ENCODE data around the gene C2CD4B.

C2CD4B gene

GRCh38 chr15:62124973-62125303 is 40.1 kb downstream of the C2CD4B start:
- TF ChIP-seq REST (IDR thresholded peaks at IDR 0.05; ENCODE audit: insufficient read depth in 1 of 2, low read depth in 2 of 2, low read length in 2 of 2) (no peak), POLR2AphosphoS5 (IDR thresholded peaks at IDR 0.05; ENCODE audit: low read depth, low read length) (no peak), SIN3A (IDR thresholded peaks at IDR 0.05; ENCODE audit: borderline replicate concordance, insufficient read depth, low read length) (no peak), TAF1 (IDR thresholded peaks at IDR 0.05; ENCODE audit: borderline replicate concordance, insufficient read depth, low read length) (no peak), FOXP2 (optimal IDR thresholded peaks at IDR 0.05; ENCODE audit: borderline replicate concordance, extremely low read depth, extremely low read length, insufficient read depth) (no peak)

GRCh38 chr15:62124176-62124972 is 40.7 kb downstream of the C2CD4B start:
- TF ChIP-seq FOXP2 (optimal IDR thresholded peaks at IDR 0.05; ENCODE audit: borderline replicate concordance, extremely low read depth, extremely low read length, insufficient read depth): peak; percentile 32
- TF ChIP-seq TAF1 (IDR thresholded peaks at IDR 0.05; ENCODE audit: borderline replicate concordance, insufficient read depth, low read length): no peak

GRCh38 chr15:62122249-62122648 is 42.8 kb downstream of the C2CD4B start:
- TF ChIP-seq SIN3A (IDR thresholded peaks at IDR 0.05; ENCODE audit: borderline replicate concordance, insufficient read depth, low read length): no peak
- no peak for TF ChIP-seq REST (IDR thresholded peaks at IDR 0.05; ENCODE audit: insufficient read depth in 1 of 2, low read depth in 2 of 2, low read length in 2 of 2)
- TF ChIP-seq POLR2AphosphoS5 (IDR thresholded peaks at IDR 0.05; ENCODE audit: low read depth, low read length): no peak
- no peak for TF ChIP-seq FOXP2 (optimal IDR thresholded peaks at IDR 0.05; ENCODE audit: borderline replicate concordance, extremely low read depth, extremely low read length, insufficient read depth)
- no peak for TF ChIP-seq TAF1 (IDR thresholded peaks at IDR 0.05; ENCODE audit: borderline replicate concordance, insufficient read depth, low read length)

- peak; percentile 6; the same call in 1 of the 2 replicates for TF ChIP-seq TAF1 (IDR thresholded peaks at IDR 0.05; ENCODE audit: borderline replicate concordance, insufficient read depth, low read length)
- no peak for TF ChIP-seq POLR2AphosphoS5 (IDR thresholded peaks at IDR 0.05; ENCODE audit: low read depth, low read length)
Measured at GRCh38 chr15:62121273-62122015, 43.6 kb downstream of the C2CD4B start.

GRCh38 chr15:62120776-62121175 is 44.3 kb downstream of the C2CD4B start:
- TF ChIP-seq FOXP2 (optimal IDR thresholded peaks at IDR 0.05; ENCODE audit: borderline replicate concordance, extremely low read depth, extremely low read length, insufficient read depth): no peak
- no peak for TF ChIP-seq POLR2AphosphoS5 (IDR thresholded peaks at IDR 0.05; ENCODE audit: low read depth, low read length)

GRCh38 chr15:62119874-62120273 is 45.2 kb downstream of the C2CD4B start:
- TF ChIP-seq REST (IDR thresholded peaks at IDR 0.05; ENCODE audit: insufficient read depth in 1 of 2, low read depth in 2 of 2, low read length in 2 of 2) (no peak), SIN3A (IDR thresholded peaks at IDR 0.05; ENCODE audit: borderline replicate concordance, insufficient read depth, low read length) (no peak), TAF1 (IDR thresholded peaks at IDR 0.05; ENCODE audit: borderline replicate concordance, insufficient read depth, low read length) (no peak), FOXP2 (optimal IDR thresholded peaks at IDR 0.05; ENCODE audit: borderline replicate concordance, extremely low read depth, extremely low read length, insufficient read depth) (no peak), POLR2AphosphoS5 (IDR thresholded peaks at IDR 0.05; ENCODE audit: low read depth, low read length) (no peak)
